Ovary (tissue), 9 donors: Measurements from ENCODE around the gene ASB11. TPM values are rescaled to one million over a fixed set of nuclear protein-coding genes. Genes with fewer than 3 reads are reported as not detected.

Experiments
- DNase-seq, 5 donors: peaks; one replicate each; pipeline ENCODE4 v3.0.0-alpha.2; 2019 to 2020
- H3K27ac ChIP-seq, 2 donors: fragments of 200-600 bp; one replicate each; pipeline versions ENCODE4 v1.5.1 to v1.8.0; 2019 to 2022
- H3K27me3 ChIP-seq: fragments of 200-600 bp; one replicate; pipeline ENCODE4 v1.8.0; 2022
- H3K36me3 ChIP-seq: fragments of 200-600 bp; sonication (generic); one replicate; pipeline ENCODE4 v1.5.1; 2019
- H3K4me1 ChIP-seq: one replicate; pipeline ENCODE4 v1.8.1; 2013; ENCODE audit warnings: mild to moderate bottlenecking, moderate library complexity; ENCODE audit not compliant: insufficient read depth
- H3K4me3 ChIP-seq: fragments of 200-600 bp; sonication (generic); one replicate; pipeline ENCODE4 v1.5.1; 2017
- H3K9me3 ChIP-seq, 2 donors: fragments of 200-600 bp in 1 of 2; sonication (generic) in 1 of 2; one replicate each; pipeline versions ENCODE4 v1.5.1 to v1.8.1; 2013 to 2019; ENCODE audit warnings: mild to moderate bottlenecking in 1 of 2, moderate library complexity in 1 of 2
- EP300 ChIP-seq: sonication (generic); formaldehyde crosslinking; IDR thresholded peaks from one replicate; pipeline ENCODE4 v1.6.1; 2017; ENCODE audit warnings: antibody characterized with exemption
- POLR2A ChIP-seq: fragments of 450-650 bp; IDR thresholded peaks from one replicate; pipeline ENCODE4 v1.6.1; 2017; ENCODE audit warnings: antibody characterized with exemption, mild to moderate bottlenecking, moderate library complexity
- WGBS, 3 donors: extraction: QIAGEN DNeasy Blood & Tissue Kit in 1 of 3; methylation state at CpG; one replicate each; pipeline versions ENCODE4 v1.1.5 to v1.1.7; 2013 to 2017; 5-methylcytosine and 5-hydroxymethylcytosine counted together
- intact Hi-C, 4 donors: fragments of 100-400 bp; cut with DNase I; formaldehyde crosslinking; loops; one replicate each; pipeline versions ENCODE4 v1.11.0 to v1.15.1; 2022 to 2023
- polyA plus RNA-seq, 2 donors: library from polyadenylated mRNA; stranded (reverse); fragments of 200-250 nt in 1 of 2; fragments of 350-450 nt in 1 of 2; fragmentation: Illumina TruSeq in 1 of 2; extraction: RNeasy Lipid Tissue Mini Kit (QIAGEN cat#74804) in 1 of 2; gene quantifications; one replicate each; pipeline ENCODE4 v1.2.3, GENCODE V29; 2013 to 2014
- total RNA-seq, 7 donors: library from RNA; depleted of rRNA in 2 of 7; stranded (reverse); fragments of >200 nt in 2 of 7; fragmentation: NEBNext Ultra II Directional in 3 of 7; extraction: Animal tissue kit (Norgen Biotek cat#: 25700) in 3 of 7; gene quantifications; one replicate each; pipeline versions ENCODE4 v1.1.0 to v1.2.4, GENCODE V29; 2016 to 2023
- TF ChIP-seq, protein P1 (sequence below), 3 donors: fragments of 450-650 bp in 2 of 3; fragments of 200-600 bp in 1 of 3; IDR thresholded peaks; one replicate each; pipeline versions ENCODE4 v1.5.1 to v1.8.0; 2016 to 2022; ENCODE audit warnings: antibody characterized with exemption in 3 of 3, mild to moderate bottlenecking in 1 of 3
- donor health status: DM: no; HTN: no; CAD: no; lungs with moderate emphysema.
- donor health status: DM: no; HTN: no; CAD: no.
- donor health status: Bipolar disorder and iron deficiency.
- donor health status: DM: yes; HTN: yes; CAD: no.
- donor health status: DM: no; HTN: no; CAD: no.
- donor health status: DM: yes; HTN: yes; CAD: no.

The ASB11 gene
- total and polyA plus RNA-seq, 9 donors = 0.06 to 0.08 TPM; not detected in 7

DNA sequence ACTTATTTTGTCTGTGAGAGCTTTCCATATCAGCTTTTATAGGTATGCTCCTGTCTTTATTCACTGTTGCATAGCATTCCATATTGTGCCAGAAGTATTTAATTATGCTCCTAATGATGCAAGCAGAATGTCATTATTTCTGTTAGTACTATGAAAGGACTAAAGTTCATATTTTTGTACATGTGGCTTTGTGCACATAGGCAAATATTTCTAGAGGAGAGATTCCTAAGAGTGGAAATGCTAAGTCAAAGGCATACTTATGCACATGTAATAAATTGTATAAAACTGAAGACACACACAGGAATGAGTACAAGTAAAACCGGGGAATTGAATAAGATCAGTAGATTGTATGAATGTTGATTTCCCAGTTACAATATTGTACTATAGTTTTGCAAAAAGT lies 43.7 kb downstream of the ASB11 start:
- WGBS, 3 donors = 76 to 83% (median 78%) methylated on average over 1 of the region's 1 CpG
- H3K36me3 ChIP-seq = no peaks in the 10 kb centered on the region

DNA sequence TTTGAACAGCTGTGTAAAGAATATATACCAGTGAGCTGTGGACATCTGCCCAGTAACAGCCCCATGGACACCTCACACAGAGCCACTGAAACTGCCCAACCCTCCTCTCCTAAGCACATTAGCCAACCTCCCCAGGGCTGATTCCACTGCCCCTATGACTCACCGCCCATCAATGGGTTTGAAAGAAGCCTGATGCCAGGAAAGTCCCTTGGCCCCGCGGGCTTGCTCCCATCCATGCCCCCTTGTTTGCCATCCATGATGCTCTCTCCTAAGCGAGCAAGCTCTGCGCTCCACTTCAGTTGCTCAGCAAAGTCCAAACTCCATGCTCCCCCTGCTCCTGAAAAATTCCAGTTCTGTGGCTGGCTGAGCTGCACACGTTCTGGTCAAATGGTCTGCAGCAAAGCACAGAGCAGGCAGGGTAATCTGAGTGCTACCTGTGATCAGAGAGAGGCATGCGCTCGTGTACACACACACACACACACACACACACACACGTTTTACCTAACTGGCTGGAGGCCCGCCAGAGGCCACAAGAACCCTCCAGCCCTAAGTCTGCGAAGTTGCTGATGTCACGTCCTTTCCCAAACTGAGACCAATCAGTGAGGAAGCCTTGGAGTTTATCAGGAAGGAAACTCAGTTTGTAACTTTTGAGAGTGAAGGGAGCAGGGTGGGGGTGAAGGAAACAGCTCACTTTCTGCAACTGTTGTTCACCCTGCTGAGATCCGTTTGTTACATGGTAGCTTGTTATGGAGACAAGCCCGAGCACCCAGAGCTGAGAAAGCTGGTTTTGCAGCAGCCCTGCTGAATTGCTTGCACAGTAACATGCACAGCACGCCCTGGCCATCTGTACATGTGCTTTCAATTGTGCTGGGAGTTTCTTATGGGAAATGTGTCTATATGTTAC lies 45.6 kb downstream of the ASB11 start, which contains the start of gene ASB9:
TSS of gene ASB9 (minus strand) at position 466 of the 904 bp plus-strand sequence. CDS start at position 257, 209 bp downstream.
- intact Hi-C loops = no loop called here
- Histone ChIP-seq H3K27me3 (no peaks in the 10 kb centered on the region), H3K4me3 (no peak within 1 kb of the TSS), H3K36me3 (no peaks in the 10 kb centered on the region), H3K27ac (no peak within 1 kb of the TSS), H3K9me3 (no peaks in the 10 kb centered on the region), H3K4me1 (no peaks in the 10 kb centered on the region)
- TF ChIP-seq, protein P1, sequence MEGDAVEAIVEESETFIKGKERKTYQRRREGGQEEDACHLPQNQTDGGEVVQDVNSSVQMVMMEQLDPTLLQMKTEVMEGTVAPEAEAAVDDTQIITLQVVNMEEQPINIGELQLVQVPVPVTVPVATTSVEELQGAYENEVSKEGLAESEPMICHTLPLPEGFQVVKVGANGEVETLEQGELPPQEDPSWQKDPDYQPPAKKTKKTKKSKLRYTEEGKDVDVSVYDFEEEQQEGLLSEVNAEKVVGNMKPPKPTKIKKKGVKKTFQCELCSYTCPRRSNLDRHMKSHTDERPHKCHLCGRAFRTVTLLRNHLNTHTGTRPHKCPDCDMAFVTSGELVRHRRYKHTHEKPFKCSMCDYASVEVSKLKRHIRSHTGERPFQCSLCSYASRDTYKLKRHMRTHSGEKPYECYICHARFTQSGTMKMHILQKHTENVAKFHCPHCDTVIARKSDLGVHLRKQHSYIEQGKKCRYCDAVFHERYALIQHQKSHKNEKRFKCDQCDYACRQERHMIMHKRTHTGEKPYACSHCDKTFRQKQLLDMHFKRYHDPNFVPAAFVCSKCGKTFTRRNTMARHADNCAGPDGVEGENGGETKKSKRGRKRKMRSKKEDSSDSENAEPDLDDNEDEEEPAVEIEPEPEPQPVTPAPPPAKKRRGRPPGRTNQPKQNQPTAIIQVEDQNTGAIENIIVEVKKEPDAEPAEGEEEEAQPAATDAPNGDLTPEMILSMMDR (IDR thresholded peaks at IDR 0.05) = no peak
- TF ChIP-seq EP300 (no peak), POLR2A (no peak)
- WGBS, 3 donors = 30 to 45% (median 33%) methylated on average over 15 of the region's 15 CpGs
- DNase-seq = no peak

More for the DNA sequence above, 43.7 kb downstream of the ASB11 start:
- Histone ChIP-seq H3K27ac (no peak overlapping the region), H3K27me3 (no peaks in the 10 kb centered on the region), H3K9me3 (no peaks in the 10 kb centered on the region), H3K4me3 (no peak overlapping the region), H3K4me1 (no peaks in the 10 kb centered on the region)
- intact Hi-C loops = no loop called here
- DNase-seq = no peak
- TF ChIP-seq EP300 = no peak
- TF ChIP-seq, protein P1 (IDR thresholded peaks at IDR 0.05) = no peak
- no peak for TF ChIP-seq POLR2A

DNA sequence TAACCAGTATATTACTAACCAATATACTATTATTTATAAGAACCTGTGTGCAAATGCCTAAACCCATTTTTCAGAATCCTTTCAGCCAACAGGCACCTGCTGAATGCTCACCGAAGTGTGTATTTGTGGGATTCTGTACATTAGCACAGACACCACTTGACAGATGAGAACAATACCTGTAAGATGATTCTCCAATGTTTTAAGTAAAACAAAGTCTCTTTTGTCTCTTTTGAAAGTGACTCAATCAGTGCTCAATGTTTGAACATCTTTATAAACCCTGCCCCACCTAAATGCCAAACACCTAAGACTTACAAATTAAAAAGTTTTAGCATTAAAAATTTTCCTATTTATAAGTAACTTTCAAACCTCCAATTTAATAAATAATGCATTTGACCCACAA lies 46.3 kb downstream of the ASB11 start:
- intact Hi-C loops = no loop called here
- H3K4me3 ChIP-seq = no peak overlapping the region
- no peak for TF ChIP-seq EP300
- no peak for TF ChIP-seq POLR2A
- TF ChIP-seq, protein P1 (IDR thresholded peaks at IDR 0.05) = no peak
- WGBS, 3 donors = 91 to 94% (median 91%) methylated on average over 1 of the region's 1 CpG
- no peak overlapping the region for H3K27ac ChIP-seq
- H3K9me3 ChIP-seq = no peaks in the 10 kb centered on the region
- H3K27me3 ChIP-seq = no peaks in the 10 kb centered on the region
- H3K36me3 ChIP-seq = no peaks in the 10 kb centered on the region
- no peak for DNase-seq
- no peaks in the 10 kb centered on the region for H3K4me1 ChIP-seq

DNA sequence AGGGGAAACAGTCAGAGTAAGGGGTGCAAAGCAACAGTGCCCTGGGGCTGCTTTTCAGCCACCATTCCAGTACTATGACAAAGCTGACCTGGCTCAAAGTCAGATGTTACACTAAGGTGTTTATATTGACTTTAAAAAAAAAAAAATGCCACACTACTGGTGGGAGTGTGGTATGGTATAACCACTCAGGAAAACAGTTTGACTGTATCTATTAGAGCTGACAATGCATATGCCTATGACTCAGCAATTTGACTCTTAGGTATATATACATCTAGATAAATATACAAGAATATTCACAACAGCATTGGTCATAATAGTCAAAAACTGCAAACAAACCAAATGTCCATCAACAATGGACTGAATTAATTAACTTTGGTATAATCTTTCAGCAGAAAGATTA lies 60.6 kb downstream of the ASB11 start:
- no peak overlapping the region for H3K4me3 ChIP-seq
- DNase-seq = no peak
- no peaks in the 10 kb centered on the region for H3K36me3 ChIP-seq
- TF ChIP-seq POLR2A (no peak), EP300 (no peak)
- TF ChIP-seq, protein P1 (IDR thresholded peaks at IDR 0.05) = no peak
- no peak overlapping the region for H3K27ac ChIP-seq
- no peaks in the 10 kb centered on the region for H3K4me1 ChIP-seq
- no peaks in the 10 kb centered on the region for H3K27me3 ChIP-seq
- H3K9me3 ChIP-seq = no peaks in the 10 kb centered on the region
- intact Hi-C loops = no loop called here
